Neural cell (in vitro differentiated cells): ENCODE measurements around the gene ERVH48-1.
"Not testable (repeated sequence)": the region's sequence is repeated elsewhere in the genome, so short reads cannot be mapped to it uniquely, and the experiment has no call there.

Experiments
- EP300 ChIP-seq: fragments of 450-650 bp; conservative IDR thresholded peaks from 2 replicates; pipeline ENCODE4 v1.6.1; 2014; ENCODE audit warnings: antibody characterized with exemption, mild to moderate bottlenecking, moderate library complexity; ENCODE audit not compliant: poor library complexity, severe bottlenecking
- EZH2 ChIP-seq: fragments of 200-600, 300-800 bp; shearing (Covaris generic), sonication (generic); IDR thresholded peaks from 2 replicates; pipeline ENCODE4 v1.6.1; 2014; ENCODE audit warnings: antibody characterized with exemption, low read length, borderline replicate concordance, mild to moderate bottlenecking; ENCODE audit not compliant: insufficient read depth, poor library complexity, severe bottlenecking
- MXI1 ChIP-seq: fragments of 450-650 bp; conservative IDR thresholded peaks from 2 replicates; pipeline ENCODE4 v1.6.1; 2014; ENCODE audit warnings: antibody characterized with exemption, mild to moderate bottlenecking; ENCODE audit not compliant: poor library complexity, severe bottlenecking
- POLR2AphosphoS5 ChIP-seq: IDR thresholded peaks from 2 replicates; pipeline ENCODE4 v1.6.1; 2012
- RAD21 ChIP-seq: fragments of 450-650 bp; conservative IDR thresholded peaks from 2 replicates; pipeline ENCODE4 v1.6.1; 2014; ENCODE audit warnings: antibody characterized with exemption, mild to moderate bottlenecking, moderate library complexity
- SMC3 ChIP-seq: fragments of 450-650 bp; conservative IDR thresholded peaks from 2 replicates; pipeline ENCODE4 v1.6.1; 2014; ENCODE audit warnings: antibody characterized with exemption, mild to moderate bottlenecking, moderate library complexity; ENCODE audit not compliant: poor library complexity
- TAF1 ChIP-seq: IDR thresholded peaks from 2 replicates; pipeline ENCODE4 v1.6.1; 2012; ENCODE audit warnings: low read depth
- TF ChIP-seq, protein P1 (sequence below): fragments of 450-650 bp; IDR thresholded peaks from 2 replicates; pipeline ENCODE4 v1.5.1; 2014; ENCODE audit warnings: antibody characterized with exemption, mild to moderate bottlenecking, moderate library complexity; ENCODE audit not compliant: poor library complexity, severe bottlenecking
- TF ChIP-seq, protein P2 (sequence below): IDR thresholded peaks from 2 replicates; pipeline ENCODE4 v1.6.1; 2012; ENCODE audit warnings: borderline replicate concordance

DNA sequence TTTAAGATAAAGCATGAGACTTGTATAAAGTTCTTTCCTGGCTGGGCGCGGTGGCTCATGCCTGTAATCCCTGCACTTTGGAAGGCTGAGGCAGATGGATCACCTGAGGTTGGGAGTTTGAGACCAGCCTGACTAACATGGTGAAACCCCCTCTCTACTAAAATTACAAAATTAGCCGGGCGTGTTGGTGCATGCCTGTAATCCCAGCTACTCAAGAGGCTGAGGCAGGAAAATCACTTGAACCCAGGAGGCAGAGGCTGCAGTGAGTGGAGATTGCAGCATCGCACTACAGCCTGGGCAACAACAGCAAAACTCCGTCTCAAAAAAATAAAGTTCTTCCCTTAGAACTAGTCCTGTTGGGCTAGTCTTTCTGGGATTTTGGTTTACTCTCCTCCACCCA, 13.5 kb downstream of the ERVH48-1 start:
- TF ChIP-seq, protein P1, sequence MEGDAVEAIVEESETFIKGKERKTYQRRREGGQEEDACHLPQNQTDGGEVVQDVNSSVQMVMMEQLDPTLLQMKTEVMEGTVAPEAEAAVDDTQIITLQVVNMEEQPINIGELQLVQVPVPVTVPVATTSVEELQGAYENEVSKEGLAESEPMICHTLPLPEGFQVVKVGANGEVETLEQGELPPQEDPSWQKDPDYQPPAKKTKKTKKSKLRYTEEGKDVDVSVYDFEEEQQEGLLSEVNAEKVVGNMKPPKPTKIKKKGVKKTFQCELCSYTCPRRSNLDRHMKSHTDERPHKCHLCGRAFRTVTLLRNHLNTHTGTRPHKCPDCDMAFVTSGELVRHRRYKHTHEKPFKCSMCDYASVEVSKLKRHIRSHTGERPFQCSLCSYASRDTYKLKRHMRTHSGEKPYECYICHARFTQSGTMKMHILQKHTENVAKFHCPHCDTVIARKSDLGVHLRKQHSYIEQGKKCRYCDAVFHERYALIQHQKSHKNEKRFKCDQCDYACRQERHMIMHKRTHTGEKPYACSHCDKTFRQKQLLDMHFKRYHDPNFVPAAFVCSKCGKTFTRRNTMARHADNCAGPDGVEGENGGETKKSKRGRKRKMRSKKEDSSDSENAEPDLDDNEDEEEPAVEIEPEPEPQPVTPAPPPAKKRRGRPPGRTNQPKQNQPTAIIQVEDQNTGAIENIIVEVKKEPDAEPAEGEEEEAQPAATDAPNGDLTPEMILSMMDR = not testable (repeated sequence)
- not testable (repeated sequence) for TF ChIP-seq POLR2AphosphoS5, EZH2, MXI1, RAD21, TAF1, EP300, SMC3
- TF ChIP-seq, protein P2, sequence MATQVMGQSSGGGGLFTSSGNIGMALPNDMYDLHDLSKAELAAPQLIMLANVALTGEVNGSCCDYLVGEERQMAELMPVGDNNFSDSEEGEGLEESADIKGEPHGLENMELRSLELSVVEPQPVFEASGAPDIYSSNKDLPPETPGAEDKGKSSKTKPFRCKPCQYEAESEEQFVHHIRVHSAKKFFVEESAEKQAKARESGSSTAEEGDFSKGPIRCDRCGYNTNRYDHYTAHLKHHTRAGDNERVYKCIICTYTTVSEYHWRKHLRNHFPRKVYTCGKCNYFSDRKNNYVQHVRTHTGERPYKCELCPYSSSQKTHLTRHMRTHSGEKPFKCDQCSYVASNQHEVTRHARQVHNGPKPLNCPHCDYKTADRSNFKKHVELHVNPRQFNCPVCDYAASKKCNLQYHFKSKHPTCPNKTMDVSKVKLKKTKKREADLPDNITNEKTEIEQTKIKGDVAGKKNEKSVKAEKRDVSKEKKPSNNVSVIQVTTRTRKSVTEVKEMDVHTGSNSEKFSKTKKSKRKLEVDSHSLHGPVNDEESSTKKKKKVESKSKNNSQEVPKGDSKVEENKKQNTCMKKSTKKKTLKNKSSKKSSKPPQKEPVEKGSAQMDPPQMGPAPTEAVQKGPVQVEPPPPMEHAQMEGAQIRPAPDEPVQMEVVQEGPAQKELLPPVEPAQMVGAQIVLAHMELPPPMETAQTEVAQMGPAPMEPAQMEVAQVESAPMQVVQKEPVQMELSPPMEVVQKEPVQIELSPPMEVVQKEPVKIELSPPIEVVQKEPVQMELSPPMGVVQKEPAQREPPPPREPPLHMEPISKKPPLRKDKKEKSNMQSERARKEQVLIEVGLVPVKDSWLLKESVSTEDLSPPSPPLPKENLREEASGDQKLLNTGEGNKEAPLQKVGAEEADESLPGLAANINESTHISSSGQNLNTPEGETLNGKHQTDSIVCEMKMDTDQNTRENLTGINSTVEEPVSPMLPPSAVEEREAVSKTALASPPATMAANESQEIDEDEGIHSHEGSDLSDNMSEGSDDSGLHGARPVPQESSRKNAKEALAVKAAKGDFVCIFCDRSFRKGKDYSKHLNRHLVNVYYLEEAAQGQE = not testable (repeated sequence)
